ENCODE data around the gene GNG7.
A peak's percentile ranks its signal among the peaks of the same experiment; 100 is the strongest.

Gene GNG7

DNA sequence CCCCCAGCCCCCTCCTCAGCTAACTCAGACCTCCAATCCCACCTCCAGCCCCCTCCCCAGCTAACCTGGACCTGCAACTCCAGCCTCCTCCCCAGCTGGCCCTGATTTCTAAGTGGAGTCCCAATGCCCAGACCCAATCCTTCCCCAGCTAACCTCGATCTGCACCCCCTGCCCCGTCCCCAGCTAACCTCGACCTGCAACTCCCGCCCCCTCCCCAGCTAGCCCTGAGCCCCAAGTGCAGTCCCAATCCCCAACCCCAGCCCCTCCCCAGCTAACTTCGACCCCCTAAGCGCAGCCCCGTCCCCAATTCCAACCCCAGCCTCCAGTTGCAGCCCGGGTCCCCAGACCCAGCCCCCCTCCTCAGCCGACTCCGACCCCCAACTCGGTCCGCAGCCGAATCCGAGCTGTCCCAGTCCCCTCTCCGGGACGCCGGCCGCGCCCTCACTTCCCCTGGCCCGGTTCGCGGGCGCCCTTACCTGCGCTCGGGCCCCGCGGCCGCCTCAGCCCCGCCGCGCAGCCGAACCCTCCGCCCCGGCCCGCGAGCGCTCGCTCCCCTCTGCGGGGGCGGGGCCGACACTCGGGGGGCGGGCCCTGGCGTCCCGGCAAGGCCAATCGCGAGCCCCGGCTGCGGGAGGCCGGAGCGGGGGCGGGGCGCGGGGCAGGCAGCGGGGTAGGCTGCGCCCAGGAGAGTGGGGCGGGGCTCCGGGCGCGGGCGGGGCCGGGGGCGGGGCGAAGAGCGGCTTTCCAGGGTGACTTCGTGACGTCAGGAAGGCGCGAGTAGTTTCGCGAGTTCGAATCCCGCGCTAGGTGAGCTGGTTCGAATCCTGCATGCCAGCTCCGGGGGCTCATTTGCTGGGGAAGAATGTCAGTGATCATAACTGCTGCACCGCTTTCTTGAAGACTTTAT lies at the start of gene GNG7:
Gene GNG7 (minus strand): TSS at position 525 of the 907 bp plus-strand sequence. CDS start 182,006 bp downstream, outside the sequence.
- peak; percentile 63 for DNase-seq (ENCODE audit: low read depth)

GRCh38 chr19:2751438-2751830 lies 48.9 kb upstream of the GNG7 start:
- DNase-seq (ENCODE audit: low read depth): no peak

- no peak for DNase-seq (ENCODE audit: low read depth)
Measured at GRCh38 chr19:2750808-2751437, 48.4 kb upstream of the GNG7 start.

GRCh38 chr19:2747349-2747748 lies 44.9 kb upstream of the GNG7 start:
- no peak for DNase-seq (ENCODE audit: low read depth)

DNA sequence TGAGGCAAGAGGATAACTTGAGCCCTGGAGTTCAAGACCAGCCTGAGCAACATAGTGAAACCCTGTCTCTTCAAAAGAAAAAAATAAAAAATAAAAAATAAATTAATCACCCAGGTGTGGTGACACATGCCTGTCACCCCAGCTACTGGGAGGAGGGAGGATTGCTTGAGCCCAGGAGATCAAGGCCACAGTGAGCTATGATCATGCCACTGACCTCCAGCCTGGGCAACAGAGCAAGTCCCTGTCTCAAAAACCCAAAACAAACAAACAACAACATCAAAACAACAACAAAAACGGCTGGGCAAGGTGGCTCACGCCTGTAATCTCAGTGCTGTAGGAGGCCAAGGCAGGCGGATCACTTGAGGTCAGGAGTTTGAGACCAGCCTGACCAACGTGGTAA lies 41.6 kb upstream of the GNG7 start:
- no peak for DNase-seq (ENCODE audit: low read depth)

GRCh38 chr19:2743099-2743498 lies 40.6 kb upstream of the GNG7 start:
- DNase-seq (ENCODE audit: low read depth): no peak

DNA sequence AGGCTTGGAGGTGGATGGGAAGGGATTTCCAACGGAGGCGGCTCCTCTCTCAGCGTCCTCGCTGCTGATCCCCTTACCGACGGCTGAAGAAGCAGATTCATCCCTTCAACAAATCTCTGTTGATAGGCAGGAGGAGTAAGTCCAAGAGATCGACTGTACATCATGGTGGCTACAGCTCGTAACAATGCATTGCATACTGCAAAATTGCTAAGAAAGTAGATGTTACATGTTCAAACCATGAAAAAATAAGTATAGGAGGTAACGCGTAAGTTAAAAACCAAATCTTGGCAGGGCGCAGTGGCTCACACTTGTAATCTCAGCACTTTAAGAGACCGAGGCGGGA lies 37.8 kb upstream of the GNG7 start:
- no peak for DNase-seq (ENCODE audit: low read depth)

- peak; percentile 96 for DNase-seq (ENCODE audit: low read depth)
Measured at GRCh38 chr19:2739602-2740313, 37.3 kb upstream of the GNG7 start, which contains the start of gene SLC39A3. Gene SLC39A3 (minus strand): TSS chr19:2740017. CDS start chr19:2737257, 2,760 bp downstream.

DNA sequence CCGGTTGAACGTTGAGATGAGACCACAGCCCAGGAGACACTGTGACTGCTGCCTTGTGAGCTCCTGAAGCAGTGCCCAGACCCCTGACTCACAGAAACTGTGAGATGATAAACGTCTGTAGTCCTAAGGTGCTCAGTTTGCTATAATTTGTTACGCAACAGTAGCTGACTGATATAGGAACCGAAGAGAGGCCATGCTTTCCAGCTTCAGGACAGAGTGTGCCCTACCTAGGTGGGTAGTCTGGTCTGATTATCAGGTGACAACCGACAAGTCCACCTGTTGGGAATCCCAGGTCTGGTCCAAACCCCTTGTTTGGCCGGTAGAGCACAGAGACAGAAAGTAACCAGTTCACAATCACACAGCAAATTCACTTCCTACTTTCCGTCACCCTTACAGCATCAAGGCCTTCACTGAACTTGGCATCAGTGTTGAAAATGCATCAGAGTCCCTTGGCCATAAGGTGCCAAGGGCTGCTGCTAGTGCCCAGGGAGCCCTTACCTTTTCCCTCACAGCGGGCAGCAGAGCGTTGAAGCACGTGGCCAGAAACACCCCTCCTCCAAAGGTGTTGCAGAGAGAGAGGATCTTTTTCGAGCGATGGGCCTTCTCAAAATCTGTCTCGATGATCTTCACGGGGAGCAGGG lies 34.2 kb upstream of the GNG7 start:
- no peak for DNase-seq (ENCODE audit: low read depth)

- no peak for DNase-seq (ENCODE audit: low read depth)
Measured at GRCh38 chr19:2735374-2735773, 32.9 kb upstream of the GNG7 start.

GRCh38 chr19:2734589-2735288 lies 32.2 kb upstream of the GNG7 start:
- DNase-seq (ENCODE audit: low read depth): no peak

GRCh38 chr19:2733930-2734588 lies 31.6 kb upstream of the GNG7 start:
- no peak for DNase-seq (ENCODE audit: low read depth)

DNA sequence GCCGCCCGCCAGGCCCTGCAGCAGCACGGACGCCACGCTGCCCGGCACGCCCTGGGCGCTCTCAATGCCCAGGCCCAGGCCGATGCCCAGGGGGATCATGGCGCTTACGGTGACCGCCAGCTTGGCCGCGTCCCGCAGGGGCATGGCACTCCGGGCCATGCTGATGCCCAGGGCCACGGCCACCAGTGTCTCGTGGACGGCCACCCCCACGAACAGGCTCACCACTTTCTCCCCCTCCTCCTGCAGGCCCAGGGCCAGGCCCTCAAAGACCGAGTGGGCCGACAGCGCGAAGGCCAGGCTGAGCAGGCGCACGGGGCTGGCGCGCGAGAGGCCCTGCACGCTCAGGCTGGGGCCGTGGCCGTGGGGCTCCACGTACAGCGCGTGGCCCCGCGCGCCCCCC lies 30.4 kb upstream of the GNG7 start:
- DNase-seq (ENCODE audit: low read depth): no peak

GRCh38 chr19:2732157-2732725 lies 29.7 kb upstream of the GNG7 start:
- no peak for DNase-seq (ENCODE audit: low read depth)

GRCh38 chr19:2731181-2731995 lies 28.9 kb upstream of the GNG7 start:
- DNase-seq (ENCODE audit: low read depth): no peak

DNA sequence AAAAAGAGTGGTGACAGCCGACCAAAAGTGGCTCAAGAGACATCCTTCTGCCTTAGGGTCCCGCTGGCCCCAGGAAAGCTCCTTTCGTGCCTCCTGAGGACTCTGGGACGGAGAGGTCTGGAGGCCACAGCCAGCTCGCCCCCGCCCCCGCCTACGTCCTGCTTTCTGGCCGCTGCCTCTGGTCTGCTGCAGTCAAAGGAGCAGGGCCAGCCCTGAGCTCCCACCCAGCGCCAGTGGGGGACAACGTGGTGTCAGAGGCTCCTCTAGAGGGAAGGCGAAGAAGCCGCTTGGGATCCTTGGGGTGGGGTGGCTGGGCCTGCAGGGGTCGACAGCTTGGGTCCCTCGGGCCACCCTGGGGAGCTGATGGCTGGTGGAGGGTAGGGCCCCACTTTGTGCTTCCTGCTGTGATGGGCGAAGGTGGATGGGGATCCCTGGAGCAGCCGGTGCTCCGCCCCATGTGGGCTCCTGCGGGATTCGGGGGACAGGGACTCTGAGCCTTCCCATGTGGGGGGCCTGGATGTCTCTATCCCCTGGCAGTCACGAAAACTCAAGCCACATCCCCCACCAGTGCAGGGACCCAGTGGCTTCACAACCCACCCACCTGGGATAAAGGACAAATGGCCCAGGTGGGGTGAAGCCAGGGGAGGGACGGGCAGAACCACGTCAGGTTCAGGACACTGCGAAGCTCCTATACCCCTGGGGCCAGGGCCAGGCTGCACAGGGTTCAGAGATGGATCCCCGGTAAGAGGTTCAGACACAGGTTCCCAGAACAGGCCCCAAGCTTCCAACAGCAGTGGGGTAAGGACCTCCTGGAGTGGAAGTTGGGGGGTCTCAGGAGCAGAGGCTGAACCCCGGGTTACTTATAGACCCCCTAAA lies 27.7 kb upstream of the GNG7 start:
- DNase-seq (ENCODE audit: low read depth): no peak

GRCh38 chr19:2728783-2729387 lies 26.4 kb upstream of the GNG7 start:
- DNase-seq (ENCODE audit: low read depth): no peak

- no peak for DNase-seq (ENCODE audit: low read depth)
Measured at GRCh38 chr19:2727640-2727944, 25.1 kb upstream of the GNG7 start.

Data from fibroblast of the conjunctiva (primary cell).